ENCODE results near the gene E2F3.

DNA sequence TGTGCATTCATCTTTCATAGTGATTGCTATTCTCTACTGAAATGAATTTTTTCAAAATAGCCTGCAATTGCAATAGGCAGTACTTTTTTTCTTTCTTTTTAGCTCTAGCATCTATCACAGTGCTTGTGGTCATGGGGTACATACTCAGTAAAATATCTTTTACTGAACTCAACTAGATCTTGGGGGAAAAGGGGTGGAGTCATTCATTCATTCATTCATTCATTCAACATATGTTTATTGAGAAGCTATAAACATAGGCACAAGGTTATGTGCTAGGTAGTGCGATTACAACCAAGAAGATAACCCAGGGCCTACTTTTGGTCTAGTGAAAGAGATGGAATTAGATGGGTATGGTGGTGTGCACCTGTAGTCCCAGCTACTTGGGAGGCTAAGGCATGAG, 131.2 kb downstream of the E2F3 start:
- TF ChIP-seq YY1 (IDR thresholded peaks at IDR 0.05; ENCODE audit: insufficient read depth, insufficient read length) (no peak), ZNF274 (IDR thresholded peaks at IDR 0.05; ENCODE audit: low read depth, low read length) (no peak)
